ENCODE results near the gene TPST2. TPM values are rescaled to one million over a fixed set of nuclear protein-coding genes. Genes with fewer than 3 reads are reported as not detected.

TPST2 gene
- total and polyA plus RNA-seq, 10 of the 15 experiments (the other 5 are each of a cell fraction or from before 2014, with no cell fraction given), result 6.3 to 33.7 (median 28.4) TPM

DNA sequence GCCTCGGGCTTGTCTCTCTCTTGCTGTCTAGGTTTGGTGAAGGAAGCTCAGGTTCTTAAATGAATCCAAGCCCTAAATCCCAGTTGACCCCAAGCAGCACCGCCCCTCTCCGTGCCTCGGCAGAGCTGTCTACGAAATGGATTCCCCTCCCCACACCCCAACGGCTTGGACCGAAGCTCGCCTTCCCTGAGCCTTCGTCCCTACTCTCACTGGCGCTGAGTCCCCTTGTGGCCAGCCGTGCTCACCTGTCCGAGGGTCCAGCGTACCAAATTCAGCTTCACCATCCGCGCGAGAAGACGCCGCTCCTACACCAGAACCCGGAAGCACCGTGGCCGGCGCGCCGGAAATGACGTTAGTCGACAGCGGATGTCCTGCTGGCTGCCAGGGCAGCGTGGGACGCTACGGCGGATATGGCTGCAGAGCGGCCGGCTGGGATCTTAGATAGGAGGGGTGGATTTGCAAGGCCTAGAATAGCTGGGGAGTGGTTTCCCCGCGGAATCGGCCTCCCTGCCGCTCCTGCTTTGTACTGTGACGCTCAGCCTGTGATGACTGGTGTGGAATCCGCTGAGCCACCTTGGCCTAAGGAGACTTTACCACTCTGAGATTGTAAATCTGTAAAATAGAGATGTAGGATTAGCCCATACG lies 77.7 kb downstream of the TPST2 start, which contains the start of gene TFIP11 (continued):
- TF ChIP-seq, protein P1, sequence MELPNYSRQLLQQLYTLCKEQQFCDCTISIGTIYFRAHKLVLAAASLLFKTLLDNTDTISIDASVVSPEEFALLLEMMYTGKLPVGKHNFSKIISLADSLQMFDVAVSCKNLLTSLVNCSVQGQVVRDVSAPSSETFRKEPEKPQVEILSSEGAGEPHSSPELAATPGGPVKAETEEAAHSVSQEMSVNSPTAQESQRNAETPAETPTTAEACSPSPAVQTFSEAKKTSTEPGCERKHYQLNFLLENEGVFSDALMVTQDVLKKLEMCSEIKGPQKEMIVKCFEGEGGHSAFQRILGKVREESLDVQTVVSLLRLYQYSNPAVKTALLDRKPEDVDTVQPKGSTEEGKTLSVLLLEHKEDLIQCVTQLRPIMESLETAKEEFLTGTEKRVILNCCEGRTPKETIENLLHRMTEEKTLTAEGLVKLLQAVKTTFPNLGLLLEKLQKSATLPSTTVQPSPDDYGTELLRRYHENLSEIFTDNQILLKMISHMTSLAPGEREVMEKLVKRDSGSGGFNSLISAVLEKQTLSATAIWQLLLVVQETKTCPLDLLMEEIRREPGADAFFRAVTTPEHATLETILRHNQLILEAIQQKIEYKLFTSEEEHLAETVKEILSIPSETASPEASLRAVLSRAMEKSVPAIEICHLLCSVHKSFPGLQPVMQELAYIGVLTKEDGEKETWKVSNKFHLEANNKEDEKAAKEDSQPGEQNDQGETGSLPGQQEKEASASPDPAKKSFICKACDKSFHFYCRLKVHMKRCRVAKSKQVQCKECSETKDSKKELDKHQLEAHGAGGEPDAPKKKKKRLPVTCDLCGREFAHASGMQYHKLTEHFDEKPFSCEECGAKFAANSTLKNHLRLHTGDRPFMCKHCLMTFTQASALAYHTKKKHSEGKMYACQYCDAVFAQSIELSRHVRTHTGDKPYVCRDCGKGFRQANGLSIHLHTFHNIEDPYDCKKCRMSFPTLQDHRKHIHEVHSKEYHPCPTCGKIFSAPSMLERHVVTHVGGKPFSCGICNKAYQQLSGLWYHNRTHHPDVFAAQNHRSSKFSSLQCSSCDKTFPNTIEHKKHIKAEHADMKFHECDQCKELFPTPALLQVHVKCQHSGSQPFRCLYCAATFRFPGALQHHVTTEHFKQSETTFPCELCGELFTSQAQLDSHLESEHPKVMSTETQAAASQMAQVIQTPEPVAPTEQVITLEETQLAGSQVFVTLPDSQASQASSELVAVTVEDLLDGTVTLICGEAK (IDR thresholded peaks at IDR 0.05; ENCODE audit: borderline replicate concordance), result peak; percentile 97
- TF ChIP-seq PML (IDR thresholded peaks at IDR 0.05; ENCODE audit: low read length), result peak; percentile 68
- TF ChIP-seq, protein P2, sequence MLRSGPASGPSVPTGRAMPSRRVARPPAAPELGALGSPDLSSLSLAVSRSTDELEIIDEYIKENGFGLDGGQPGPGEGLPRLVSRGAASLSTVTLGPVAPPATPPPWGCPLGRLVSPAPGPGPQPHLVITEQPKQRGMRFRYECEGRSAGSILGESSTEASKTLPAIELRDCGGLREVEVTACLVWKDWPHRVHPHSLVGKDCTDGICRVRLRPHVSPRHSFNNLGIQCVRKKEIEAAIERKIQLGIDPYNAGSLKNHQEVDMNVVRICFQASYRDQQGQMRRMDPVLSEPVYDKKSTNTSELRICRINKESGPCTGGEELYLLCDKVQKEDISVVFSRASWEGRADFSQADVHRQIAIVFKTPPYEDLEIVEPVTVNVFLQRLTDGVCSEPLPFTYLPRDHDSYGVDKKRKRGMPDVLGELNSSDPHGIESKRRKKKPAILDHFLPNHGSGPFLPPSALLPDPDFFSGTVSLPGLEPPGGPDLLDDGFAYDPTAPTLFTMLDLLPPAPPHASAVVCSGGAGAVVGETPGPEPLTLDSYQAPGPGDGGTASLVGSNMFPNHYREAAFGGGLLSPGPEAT (IDR thresholded peaks at IDR 0.05; ENCODE audit: low read depth), result peak; percentile 92
- peak; percentile 92 for TF ChIP-seq POLR2AphosphoS5 (IDR thresholded peaks at IDR 0.05; ENCODE audit: low read length)
- peak; percentile 60; the same call in 1 of the 2 replicates for TF ChIP-seq ZNF207 (IDR thresholded peaks at IDR 0.05; ENCODE audit: borderline replicate concordance)
- peak; percentile 78; the same call in 1 of the 2 replicates for TF ChIP-seq SMAD5 (IDR thresholded peaks at IDR 0.05; ENCODE audit: low read depth)
- TF ChIP-seq SMC3 (IDR thresholded peaks at IDR 0.05; ENCODE audit: borderline replicate concordance, low read length), result no peak; the same call in 1 of the 2 replicates
- peak; percentile 50; the same call in 1 of the 3 replicates for TF ChIP-seq POU2F2 (IDR thresholded peaks at IDR 0.05; ENCODE audit: borderline replicate concordance, low read depth, low read length)
- TF ChIP-seq, protein P3, sequence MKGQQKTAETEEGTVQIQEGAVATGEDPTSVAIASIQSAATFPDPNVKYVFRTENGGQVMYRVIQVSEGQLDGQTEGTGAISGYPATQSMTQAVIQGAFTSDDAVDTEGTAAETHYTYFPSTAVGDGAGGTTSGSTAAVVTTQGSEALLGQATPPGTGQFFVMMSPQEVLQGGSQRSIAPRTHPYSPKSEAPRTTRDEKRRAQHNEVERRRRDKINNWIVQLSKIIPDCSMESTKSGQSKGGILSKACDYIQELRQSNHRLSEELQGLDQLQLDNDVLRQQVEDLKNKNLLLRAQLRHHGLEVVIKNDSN (IDR thresholded peaks at IDR 0.05; ENCODE audit: borderline replicate concordance, extremely low read length, insufficient read depth, low read depth, low read length), result no peak
- TF ChIP-seq NR2F1 (conservative IDR thresholded peaks at IDR 0.05), result peak; percentile 29; the same call in 1 of the 2 replicates
- TF ChIP-seq STAT3 (IDR thresholded peaks at IDR 0.05; ENCODE audit: low read depth, low read length), result peak; percentile 36; the same call in 1 of the 2 replicates
- TF ChIP-seq KLF5 (IDR thresholded peaks at IDR 0.05; ENCODE audit: partially characterized antibody), result peak; percentile 40
- peak; percentile 90 for TF ChIP-seq YY1 (IDR thresholded peaks at IDR 0.05; ENCODE audit: low read depth, low read length)
- no peak for TF ChIP-seq CBX3 (IDR thresholded peaks at IDR 0.05; ENCODE audit: borderline replicate concordance, low read depth)
- peak; percentile 99 for TF ChIP-seq MXI1 (IDR thresholded peaks at IDR 0.05; ENCODE audit: low read depth, low read length)
